Midbrain (tissue), 1 donor: ENCODE measurements around the gene PPIB.
"Not testable (repeated sequence)": the region's sequence is repeated elsewhere in the genome, so short reads cannot be mapped to it uniquely, and the experiment has no call there.

ENCODE experiments used
- DNase-seq: peaks from one replicate; lab custom pipeline; 2025; lab: John Stamatoyannopoulos, UW

PPIB gene

DNA sequence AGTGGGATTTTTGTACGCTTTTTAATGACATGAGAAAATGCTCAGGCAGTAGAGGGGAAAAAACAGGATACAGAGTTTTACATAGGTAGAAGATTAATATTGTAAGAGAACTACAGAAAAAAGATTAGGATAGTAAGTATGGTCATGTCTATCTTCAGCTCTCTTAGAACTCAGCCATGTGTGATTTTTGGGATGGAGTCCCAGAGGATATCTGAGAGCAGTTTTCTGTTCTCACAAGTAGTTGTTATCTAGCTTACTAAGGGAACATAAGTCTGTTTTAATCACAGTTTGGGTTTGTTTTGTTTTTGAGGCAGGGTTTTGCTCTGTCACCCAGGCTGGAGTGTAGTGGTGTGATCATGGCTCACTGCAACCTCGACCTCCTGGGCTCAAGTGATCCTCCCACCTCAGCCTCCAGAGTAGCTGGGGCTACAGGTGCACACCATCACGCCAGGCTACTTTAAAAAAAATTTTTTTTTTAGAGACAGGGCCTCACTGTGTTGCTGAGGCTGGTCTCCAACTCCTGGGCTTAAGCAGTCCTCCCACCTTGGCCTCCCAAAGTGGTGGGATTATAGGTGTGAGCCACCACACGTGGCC is 52.6 kb downstream of the PPIB start:
- DNase-seq: not testable (repeated sequence)

DNA sequence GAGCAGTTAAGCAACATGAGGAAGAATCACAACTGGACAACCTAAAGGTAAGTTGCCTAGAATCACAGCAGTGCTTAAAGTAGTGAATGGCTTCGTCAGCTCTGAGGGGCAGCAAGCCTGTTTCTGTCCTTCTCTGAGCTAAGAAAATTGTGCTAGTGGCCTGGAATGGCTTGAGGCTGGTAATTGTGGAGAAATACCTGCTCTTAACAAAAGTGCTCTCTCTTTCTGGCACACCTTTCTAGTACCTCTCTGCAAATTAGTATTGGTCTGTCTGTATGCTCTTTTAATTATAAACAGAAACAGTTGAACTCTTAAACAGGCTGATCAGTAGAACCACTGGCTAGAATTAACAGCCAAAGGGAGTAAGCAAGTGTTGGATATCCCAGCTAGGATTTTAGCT is 55.5 kb downstream of the PPIB start:
- DNase-seq: no peak
